K562 (cell line): ENCODE data around the gene TBC1D3I. TPM values are rescaled to one million over a fixed set of nuclear protein-coding genes. Genes with fewer than 3 reads are reported as not detected.

Experiments used
- ATAC-seq: fragments of 200-7000 bp; cut with Tn5 transposase; 3 replicates; pipeline ENCODE4 v1.9.1; 2020; ENCODE audit warnings: moderate library complexity
- BruUV-seq: library from RNA; stranded (reverse); fragments of 400-500 nt; replicated peaks from 2 replicates; lab custom pipeline; 2021; lab: Mats Ljungman, UMichigan
- CTCF ChIA-PET: fragments of 300-600 bp; formaldehyde crosslinking; extraction: SDS; loops from one replicate; lab custom pipeline; 2021; ENCODE audit warnings: low intra/inter-chr PET ratio; lab: Yijun Ruan, JAX
- POLR2A ChIA-PET: fragments of 300-600, 350-650 bp; sonication (Branson Sonifier 250); formaldehyde crosslinking; extraction: SDS; loops from one replicate; lab custom pipeline; 2021; ENCODE audit warnings: antibody characterized with exemption, inconsistent platforms; lab: Yijun Ruan, JAX
- DNase-seq, 4 experiments: peaks; one replicate each; pipeline versions ENCODE4 v3.0.0 to v3.0.0-alpha.2; 2011 to 2018; ENCODE audit warnings: low spot score in 3 of 4, mixed read lengths in 3 of 4; ENCODE audit errors: extremely low read depth in 1 of 4
- FAIRE-seq: peaks from 2 replicates; lab custom pipeline; 2011; peaks lifted over from hg19 to GRCh38; lab: Jason Lieb, UNC
- H2AFZ ChIP-seq: 2 replicates; pipeline ENCODE4 v1.6.0; 2011; ENCODE audit warnings: low read depth, low read length, control low read depth, inconsistent platforms
- H3K27ac ChIP-seq: fragments of 200-600 bp; 3 replicates; pipeline ENCODE4 v1.8.0; 2011; ENCODE audit warnings: low read depth, mild to moderate bottlenecking, control low read depth, inconsistent platforms, low read length, moderate library complexity, mixed read lengths; ENCODE audit errors: extremely low read depth
- H3K27me3 ChIP-seq, 2 experiments: fragments of 300-600 bp in 1 of 2; 2 replicates in 1 of 2; 3 replicates in 1 of 2; pipeline versions ENCODE4 v1.6.0 to v1.8.0; 2011; ENCODE audit warnings: inconsistent platforms in 2 of 2, low read length in 2 of 2, mild to moderate bottlenecking in 1 of 2, mixed read lengths in 1 of 2, moderate library complexity in 1 of 2; ENCODE audit not compliant: control insufficient read depth in 2 of 2, insufficient read depth in 2 of 2
- H3K36me3 ChIP-seq: fragments of 300-600 bp; 3 replicates; pipeline ENCODE4 v1.8.0; 2011; ENCODE audit warnings: mild to moderate bottlenecking, low read length, inconsistent platforms; ENCODE audit not compliant: control insufficient read depth, insufficient read depth
- H3K4me1 ChIP-seq, 2 experiments: fragments of 200-600 bp in 1 of 2; replicated peaks in 1 of 2; 2 replicates in 1 of 2; 3 replicates in 1 of 2; pipeline versions ENCODE4 v1.5.1 to v1.8.0; 2011; ENCODE audit warnings: inconsistent platforms in 2 of 2, low read length in 2 of 2, mild to moderate bottlenecking in 1 of 2, mixed read lengths in 1 of 2, moderate library complexity in 1 of 2; ENCODE audit not compliant: control insufficient read depth in 2 of 2, insufficient read depth in 2 of 2
- H3K4me2 ChIP-seq: 2 replicates; pipeline ENCODE4 v1.6.1; 2011; ENCODE audit warnings: low read length, control low read depth, inconsistent platforms, mixed read lengths; ENCODE audit not compliant: insufficient read depth
- H3K4me3 ChIP-seq: fragments of 200-600 bp; sonication (generic), shearing (Covaris generic); 2 replicates; pipeline ENCODE4 v1.5.1; 2016; ENCODE audit warnings: control low read depth, inconsistent platforms
- H3K79me2 ChIP-seq: fragments of 200-600 bp; 3 replicates; pipeline ENCODE4 v1.8.0; 2011; ENCODE audit warnings: low read length, inconsistent platforms; ENCODE audit not compliant: control insufficient read depth, insufficient read depth
- H3K9ac ChIP-seq, 2 experiments: 2 replicates each; pipeline versions ENCODE4 v1.6.0 to v1.6.1; 2011; ENCODE audit warnings: low read depth in 2 of 2, low read length in 2 of 2, control low read depth in 1 of 2, inconsistent platforms in 1 of 2, mild to moderate bottlenecking in 1 of 2, mixed read lengths in 1 of 2; ENCODE audit not compliant: insufficient read depth in 1 of 2
- H3K9me1 ChIP-seq: one replicate; pipeline ENCODE4 v1.6.0; 2011; ENCODE audit warnings: inconsistent platforms, mild to moderate bottlenecking, low read length, moderate library complexity; ENCODE audit not compliant: control insufficient read depth, insufficient read depth
- H3K9me3 ChIP-seq: replicated peaks from 2 replicates; pipeline ENCODE4 v1.5.1; 2011; ENCODE audit warnings: low read depth, low read length, inconsistent platforms; ENCODE audit not compliant: control insufficient read depth, insufficient read depth
- H4K20me1 ChIP-seq: replicated peaks from 2 replicates; pipeline ENCODE4 v1.6.1; 2011; ENCODE audit warnings: low read length, inconsistent platforms, mixed read lengths; ENCODE audit not compliant: control insufficient read depth, insufficient read depth
- ELF4 ChIP-seq: fragments of 450-650 bp; formaldehyde crosslinking; IDR thresholded peaks from 2 replicates; pipeline ENCODE4 v1.4.0; 2022; ENCODE audit warnings: missing genetic modification characterization
- HINFP ChIP-seq: fragments of 450-650 bp; conservative IDR thresholded peaks from 2 replicates; pipeline ENCODE4 v1.6.1; 2016; ENCODE audit warnings: missing genetic modification characterization, low read depth, mild to moderate bottlenecking, control low read depth, missing compliant biosample characterization
- OTX1 ChIP-seq: fragments of 450-650 bp; formaldehyde crosslinking; IDR thresholded peaks from 2 replicates; pipeline ENCODE4 v1.4.0; 2022; ENCODE audit warnings: mild to moderate bottlenecking
- RBM15 ChIP-seq: fragments of 200-400 bp; formaldehyde crosslinking; IDR thresholded peaks from 2 replicates; pipeline ENCODE4 v1.6.1; 2018; ENCODE audit warnings: mild to moderate bottlenecking, low read length, moderate library complexity; ENCODE audit not compliant: insufficient read depth
- TCF3 ChIP-seq: sonication (generic); formaldehyde crosslinking; IDR thresholded peaks from 2 replicates; pipeline ENCODE4 v1.4.0; 2020; ENCODE audit warnings: mild to moderate bottlenecking, missing genetic modification reagents
- ZFP30 ChIP-seq: fragments of 250-450 bp; sonication (Bioruptor Pico); IDR thresholded peaks from 2 replicates; pipeline ENCODE4 v1.8.0; 2022; ENCODE audit warnings: moderate library complexity, mild to moderate bottlenecking, inconsistent platforms, borderline replicate concordance
- WGBS: fragments of 100-300 bp; shearing (Covaris generic); methylation state at CpG from one replicate; pipeline ENCODE4 v1.1.6; 2016; ENCODE audit warnings: low coverage, mixed read lengths; ENCODE audit not compliant: insufficient coverage; ENCODE audit errors: missing lambda C conversion rate; 5-methylcytosine and 5-hydroxymethylcytosine counted together
- in situ Hi-C: fragments of 300-500 bp; cut with MboI; formaldehyde crosslinking; loops from 4 replicates; pipeline ENCODE4 v1.15.0; 2018; ENCODE audit warnings: inconsistent platforms, mixed read lengths
- intact Hi-C: fragments of 100-400 bp; cut with micrococcal nuclease; formaldehyde crosslinking; loops from 2 replicates; pipeline ENCODE4 v1.14.2; 2022
- polyA plus RNA-seq, 8 experiments: library from polyadenylated mRNA; depleted of rRNA in 4 of 8; stranded (reverse) in 5 of 8; unstranded in 3 of 8; fragments of >200 nt; fragmentation: Nextera tagmentation in 2 of 8; fragmentation: Illumina TruSeq in 1 of 8; extraction: Ambion mirVana in 2 of 8; extraction: Trizol in 1 of 8; gene quantifications; 2 replicates each; pipeline versions ENCODE4 v1.2.1 to v1.2.3, GENCODE V29; 2011 to 2014; ENCODE audit warnings: inconsistent platforms in 1 of 8, missing spikeins in 1 of 8
- small RNA-seq: library from RNA; depleted of rRNA; stranded (forward); fragments of <200 nt; gene quantifications from one replicate; pipeline ENCODE3, GENCODE V24; 2014
- total RNA-seq, 7 experiments: library from RNA; depleted of rRNA in 6 of 7; stranded (reverse); fragments of >200 nt in 6 of 7; fragmentation: Illumina TruSeq in 2 of 7; extraction: Trizol in 2 of 7; gene quantifications; 2 replicates each; pipeline versions ENCODE4 v1.2.1 to v1.2.3, GENCODE V29; 2011 to 2021; ENCODE audit warnings: low replicate concordance in 1 of 7

TBC1D3I gene
- total and polyA plus RNA-seq, 9 of the 15 experiments (the other 6 are each of a cell fraction or from before 2014, with no cell fraction given), result not detected

- intact Hi-C loops, result no loop called here
- Histone ChIP-seq H3K27ac (no peak overlapping the region), H3K9me1 (no peaks in the 10 kb centered on the region), H2AFZ (no peak overlapping the region), H3K36me3 (no peaks in the 10 kb centered on the region), H3K79me2 (no peaks in the 10 kb centered on the region), H3K4me3 (no peak overlapping the region), H3K27me3 (peaks cover 0 to 6% of the 10 kb centered on the region in 2 experiments; a peak in 2 of 5 replicates), H3K9me3 (no peaks in the 10 kb centered on the region), H4K20me1 (no peaks in the 10 kb centered on the region), H3K4me2 (no peak overlapping the region), H3K9ac (no peak overlapping the region), H3K4me1 (no peaks in the 10 kb centered on the region; a peak in 1 of 5 replicates)
- WGBS, result 13% methylated on average over 7 of the region's 7 CpGs
- no TSS peak for BruUV-seq
- POLR2A ChIA-PET, result no interaction called here
- DNase-seq (no peak), ATAC-seq (no peak), FAIRE-seq (no peak)
- TF ChIP-seq ELF4 (CRISPR knock-in tag) (no peak), TCF3 (CRISPR knock-in tag) (no peak), HINFP (tag) (no peak), RBM15 (no peak), ZFP30 (CRISPR knock-in tag) (no peak), OTX1 (CRISPR knock-in tag) (no peak)
- in situ Hi-C loops, result loop anchor here (25.0 kb wide), 2 partner anchors 157 to 1957 kb away; no protein-coding TSS in a partner anchor
- CTCF ChIA-PET, result no interaction called here
Measured at GRCh38 chr17:36204724-36205500, 59.5 kb downstream of the TBC1D3I start.

Small RNAs within 50 kb of the gene (small RNA-seq; reads per million reads assigned to genes)
- not detected for gene AC243829.3
- gene AC243829.6, result not detected
- not detected for gene RF00019

Other genes with a start within 250 kb of the TBC1D3I start
Only the 7 nearest of the 10 such genes appear.
- not detected in 2 replicates for gene CCL3, start 174.4 kb downstream of the TBC1D3I start, total RNA-seq (2014; rRNA removed)
- not detected in 2 replicates for gene CCL3, start 174.4 kb downstream of the TBC1D3I start, total RNA-seq (2014; rRNA removed; fragmentation: Illumina TruSeq; extraction: Trizol)
- gene CCL3, start 174.4 kb downstream of the TBC1D3I start, total RNA-seq (2015; rRNA removed; fragmentation: Illumina TruSeq; extraction: Trizol), result not detected in 2 replicates
- 0.58 and 0.63 TPM in 2 replicates for gene CCL3, start 174.4 kb downstream of the TBC1D3I start, total RNA-seq (2021)
- not detected in 2 replicates for gene CCL3, start 174.4 kb downstream of the TBC1D3I start, polyA plus RNA-seq (2011; rRNA removed)
- gene CCL3, start 174.4 kb downstream of the TBC1D3I start, polyA plus RNA-seq (2014; fragmentation: Illumina TruSeq; extraction: Trizol), result not detected in 2 replicates
- gene CCL3, start 174.4 kb downstream of the TBC1D3I start, polyA plus RNA-seq (2014; fragmentation: Nextera tagmentation; extraction: Ambion mirVana), result not detected
- not detected in 2 replicates for gene CCL3, start 174.4 kb downstream of the TBC1D3I start, polyA plus RNA-seq (2014; rRNA removed)
- gene CCL4, start 160.7 kb downstream of the TBC1D3I start, total RNA-seq (2014; rRNA removed), result not detected in 2 replicates
- not detected in 2 replicates for gene CCL4, start 160.7 kb downstream of the TBC1D3I start, total RNA-seq (2014; rRNA removed; fragmentation: Illumina TruSeq; extraction: Trizol)
- not detected in 2 replicates for gene CCL4, start 160.7 kb downstream of the TBC1D3I start, total RNA-seq (2015; rRNA removed; fragmentation: Illumina TruSeq; extraction: Trizol)
- gene CCL4, start 160.7 kb downstream of the TBC1D3I start, total RNA-seq (2021), result 0.91 and 1.1 TPM in 2 replicates
- not detected in 2 replicates for gene CCL4, start 160.7 kb downstream of the TBC1D3I start, polyA plus RNA-seq (2011; rRNA removed)
- not detected in 2 replicates for gene CCL4, start 160.7 kb downstream of the TBC1D3I start, polyA plus RNA-seq (2014; fragmentation: Illumina TruSeq; extraction: Trizol)
- not detected for gene CCL4, start 160.7 kb downstream of the TBC1D3I start, polyA plus RNA-seq (2014; fragmentation: Nextera tagmentation; extraction: Ambion mirVana)
- 0.13 TPM in 1 of 2 replicates, not detected in the other for gene CCL4, start 160.7 kb downstream of the TBC1D3I start, polyA plus RNA-seq (2014; rRNA removed)
- not detected in 2 replicates for gene TBC1D3B, start 87.9 kb downstream of the TBC1D3I start, total RNA-seq (2014; rRNA removed)
- gene TBC1D3B, start 87.9 kb downstream of the TBC1D3I start, total RNA-seq (2014; rRNA removed; fragmentation: Illumina TruSeq; extraction: Trizol), result not detected in 2 replicates
- 0.29 and 0.83 TPM in 2 replicates for gene TBC1D3B, start 87.9 kb downstream of the TBC1D3I start, total RNA-seq (2015; rRNA removed; fragmentation: Illumina TruSeq; extraction: Trizol)
- 0.51 and 0.60 TPM in 2 replicates for gene TBC1D3B, start 87.9 kb downstream of the TBC1D3I start, total RNA-seq (2021)
- gene TBC1D3B, start 87.9 kb downstream of the TBC1D3I start, polyA plus RNA-seq (2011; rRNA removed), result not detected in 2 replicates
- not detected in 2 replicates for gene TBC1D3B, start 87.9 kb downstream of the TBC1D3I start, polyA plus RNA-seq (2014; fragmentation: Illumina TruSeq; extraction: Trizol)
- not detected for gene TBC1D3B, start 87.9 kb downstream of the TBC1D3I start, polyA plus RNA-seq (2014; fragmentation: Nextera tagmentation; extraction: Ambion mirVana)
- gene TBC1D3B, start 87.9 kb downstream of the TBC1D3I start, polyA plus RNA-seq (2014; rRNA removed), result not detected in 2 replicates
- gene CCL3L1, start 67.8 kb downstream of the TBC1D3I start, total RNA-seq (2014; rRNA removed), result not detected in 2 replicates
- not detected in 2 replicates for gene CCL3L1, start 67.8 kb downstream of the TBC1D3I start, total RNA-seq (2014; rRNA removed; fragmentation: Illumina TruSeq; extraction: Trizol)
- gene CCL3L1, start 67.8 kb downstream of the TBC1D3I start, total RNA-seq (2015; rRNA removed; fragmentation: Illumina TruSeq; extraction: Trizol), result 0.18 TPM in 1 of 2 replicates, not detected in the other
- gene CCL3L1, start 67.8 kb downstream of the TBC1D3I start, total RNA-seq (2021), result 0.25 and 0.31 TPM in 2 replicates
- gene CCL3L1, start 67.8 kb downstream of the TBC1D3I start, polyA plus RNA-seq (2011; rRNA removed), result not detected in 2 replicates
- gene CCL3L1, start 67.8 kb downstream of the TBC1D3I start, polyA plus RNA-seq (2014; fragmentation: Illumina TruSeq; extraction: Trizol), result not detected in 2 replicates
- under 1 TPM in 1 of 2 experiments, not detected in 1; 0.10 TPM for gene CCL3L1, start 67.8 kb downstream of the TBC1D3I start, polyA plus RNA-seq (2014; fragmentation: Nextera tagmentation; extraction: Ambion mirVana)
- not detected in 2 replicates for gene CCL3L1, start 67.8 kb downstream of the TBC1D3I start, polyA plus RNA-seq (2014; rRNA removed)
- gene CCL4L2, start 53.5 kb downstream of the TBC1D3I start, total RNA-seq (2014; rRNA removed), result not detected in 2 replicates
- not detected in 2 replicates for gene CCL4L2, start 53.5 kb downstream of the TBC1D3I start, total RNA-seq (2014; rRNA removed; fragmentation: Illumina TruSeq; extraction: Trizol)
- not detected in 2 replicates for gene CCL4L2, start 53.5 kb downstream of the TBC1D3I start, total RNA-seq (2015; rRNA removed; fragmentation: Illumina TruSeq; extraction: Trizol)
- 0.38 and 0.42 TPM in 2 replicates for gene CCL4L2, start 53.5 kb downstream of the TBC1D3I start, total RNA-seq (2021)
- gene CCL4L2, start 53.5 kb downstream of the TBC1D3I start, polyA plus RNA-seq (2011; rRNA removed), result not detected in 2 replicates
- gene CCL4L2, start 53.5 kb downstream of the TBC1D3I start, polyA plus RNA-seq (2014; fragmentation: Illumina TruSeq; extraction: Trizol), result not detected in 2 replicates
- under 1 TPM; 0.11 to 0.51 TPM for gene CCL4L2, start 53.5 kb downstream of the TBC1D3I start, polyA plus RNA-seq (2014; fragmentation: Nextera tagmentation; extraction: Ambion mirVana)
- gene CCL4L2, start 53.5 kb downstream of the TBC1D3I start, polyA plus RNA-seq (2014; rRNA removed), result 0.51 TPM in 1 of 2 replicates, not detected in the other
- gene TBC1D3G, start 59.3 kb upstream of the TBC1D3I start, total RNA-seq (2014; rRNA removed), result not detected in 2 replicates
- not detected in 2 replicates for gene TBC1D3G, start 59.3 kb upstream of the TBC1D3I start, total RNA-seq (2014; rRNA removed; fragmentation: Illumina TruSeq; extraction: Trizol)
- gene TBC1D3G, start 59.3 kb upstream of the TBC1D3I start, total RNA-seq (2015; rRNA removed; fragmentation: Illumina TruSeq; extraction: Trizol), result not detected in 2 replicates
- gene TBC1D3G, start 59.3 kb upstream of the TBC1D3I start, total RNA-seq (2021), result not detected in 2 replicates
- gene TBC1D3G, start 59.3 kb upstream of the TBC1D3I start, polyA plus RNA-seq (2011; rRNA removed), result not detected in 2 replicates
- gene TBC1D3G, start 59.3 kb upstream of the TBC1D3I start, polyA plus RNA-seq (2014; fragmentation: Illumina TruSeq; extraction: Trizol), result not detected in 2 replicates
- not detected for gene TBC1D3G, start 59.3 kb upstream of the TBC1D3I start, polyA plus RNA-seq (2014; fragmentation: Nextera tagmentation; extraction: Ambion mirVana)
- gene TBC1D3G, start 59.3 kb upstream of the TBC1D3I start, polyA plus RNA-seq (2014; rRNA removed), result not detected in 2 replicates
- gene TBC1D3H, start 123.9 kb upstream of the TBC1D3I start, total RNA-seq (2014; rRNA removed), result not detected in 2 replicates
- gene TBC1D3H, start 123.9 kb upstream of the TBC1D3I start, total RNA-seq (2014; rRNA removed; fragmentation: Illumina TruSeq; extraction: Trizol), result not detected in 2 replicates
- gene TBC1D3H, start 123.9 kb upstream of the TBC1D3I start, total RNA-seq (2015; rRNA removed; fragmentation: Illumina TruSeq; extraction: Trizol), result not detected in 2 replicates
- gene TBC1D3H, start 123.9 kb upstream of the TBC1D3I start, total RNA-seq (2021), result not detected in 2 replicates
- gene TBC1D3H, start 123.9 kb upstream of the TBC1D3I start, polyA plus RNA-seq (2011; rRNA removed), result not detected in 2 replicates
- gene TBC1D3H, start 123.9 kb upstream of the TBC1D3I start, polyA plus RNA-seq (2014; fragmentation: Illumina TruSeq; extraction: Trizol), result not detected in 2 replicates
- gene TBC1D3H, start 123.9 kb upstream of the TBC1D3I start, polyA plus RNA-seq (2014; fragmentation: Nextera tagmentation; extraction: Ambion mirVana), result not detected
- not detected in 2 replicates for gene TBC1D3H, start 123.9 kb upstream of the TBC1D3I start, polyA plus RNA-seq (2014; rRNA removed)